Measurements from ENCODE around the gene APBB1IP.

Gene APBB1IP

DNA sequence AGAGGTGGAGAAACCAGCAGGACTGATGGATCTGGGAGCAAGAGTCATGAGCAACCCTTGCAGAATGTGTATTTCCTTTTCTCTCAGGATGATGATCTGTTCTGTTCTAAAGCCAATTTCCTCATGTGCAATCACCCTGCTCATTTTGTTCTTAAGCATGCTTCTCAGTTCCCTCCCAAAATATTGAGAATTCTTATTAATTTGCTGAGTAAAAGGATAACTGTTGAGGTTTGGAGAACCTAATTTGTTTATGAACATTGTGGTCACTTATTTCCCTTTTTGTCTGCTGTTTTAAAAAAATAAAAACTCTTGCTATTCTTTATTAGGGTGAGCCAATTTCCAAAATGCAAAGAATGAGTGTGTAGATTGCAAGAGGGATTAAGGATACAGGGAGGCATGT lies 106.8 kb downstream of the APBB1IP start:
- no peaks in the 10 kb centered on the region for H3K27me3 ChIP-seq (ENCODE audit: control insufficient read depth in 3 of 3, insufficient read depth in 3 of 3, low read depth in 1 of 3, low read length in 3 of 3)
- no peak overlapping the region for H2BK5ac ChIP-seq (ENCODE audit: low read length)
- no peak overlapping the region for H2AFZ ChIP-seq (ENCODE audit: low read length)
- no peak overlapping the region for H2AK5ac ChIP-seq (ENCODE audit: low read depth, low read length)
- H3K9ac ChIP-seq (ENCODE audit: low read depth, low read length, poor library complexity): no peak overlapping the region
- no peak overlapping the region for H4K91ac ChIP-seq (ENCODE audit: low read depth, low read length, poor library complexity)
- H3K4ac ChIP-seq (ENCODE audit: low read length): no peak overlapping the region
- no peak overlapping the region for H3K4me3 ChIP-seq (ENCODE audit: low read length in 2 of 2)
- H3K27ac ChIP-seq (replicated peaks; ENCODE audit: low read length): no peak overlapping the region
- H3K14ac ChIP-seq (ENCODE audit: low read length): no peak overlapping the region
- no peak overlapping the region for H2BK12ac ChIP-seq (ENCODE audit: low read length)
- no peak overlapping the region for H2BK120ac ChIP-seq (ENCODE audit: low read depth, low read length)
- no peak overlapping the region for H3K4me2 ChIP-seq (ENCODE audit: insufficient read depth, low read length, poor library complexity, severe bottlenecking)
- no peaks in the 10 kb centered on the region for H3K36me3 ChIP-seq (replicated peaks in 1 of 2; ENCODE audit: control insufficient read depth in 2 of 2, insufficient read depth in 2 of 2, low read length in 2 of 2)
- H3K18ac ChIP-seq (ENCODE audit: low read length): no peak overlapping the region
- peaks cover 2 to 3% of the 10 kb centered on the region in 2 donors for H3K4me1 ChIP-seq (ENCODE audit: control insufficient read depth in 2 of 2, insufficient read depth in 1 of 2, low read depth in 1 of 2, low read length in 2 of 2)
- H3K79me1 ChIP-seq (ENCODE audit: low read depth, low read length): no peaks in the 10 kb centered on the region
- no peak overlapping the region for H4K8ac ChIP-seq (ENCODE audit: low read depth, low read length)
- H3K23ac ChIP-seq (ENCODE audit: low read depth, low read length, poor library complexity): no peak overlapping the region
- DNase-seq (ENCODE audit: low spot score): no peak
- no peaks in the 10 kb centered on the region for H3K9me3 ChIP-seq (replicated peaks in 1 of 2; ENCODE audit: control insufficient read depth in 2 of 2, insufficient read depth in 1 of 2, low read depth in 1 of 2, low read length in 2 of 2)
- no peak overlapping the region for H2BK15ac ChIP-seq (ENCODE audit: low read length)

DNA sequence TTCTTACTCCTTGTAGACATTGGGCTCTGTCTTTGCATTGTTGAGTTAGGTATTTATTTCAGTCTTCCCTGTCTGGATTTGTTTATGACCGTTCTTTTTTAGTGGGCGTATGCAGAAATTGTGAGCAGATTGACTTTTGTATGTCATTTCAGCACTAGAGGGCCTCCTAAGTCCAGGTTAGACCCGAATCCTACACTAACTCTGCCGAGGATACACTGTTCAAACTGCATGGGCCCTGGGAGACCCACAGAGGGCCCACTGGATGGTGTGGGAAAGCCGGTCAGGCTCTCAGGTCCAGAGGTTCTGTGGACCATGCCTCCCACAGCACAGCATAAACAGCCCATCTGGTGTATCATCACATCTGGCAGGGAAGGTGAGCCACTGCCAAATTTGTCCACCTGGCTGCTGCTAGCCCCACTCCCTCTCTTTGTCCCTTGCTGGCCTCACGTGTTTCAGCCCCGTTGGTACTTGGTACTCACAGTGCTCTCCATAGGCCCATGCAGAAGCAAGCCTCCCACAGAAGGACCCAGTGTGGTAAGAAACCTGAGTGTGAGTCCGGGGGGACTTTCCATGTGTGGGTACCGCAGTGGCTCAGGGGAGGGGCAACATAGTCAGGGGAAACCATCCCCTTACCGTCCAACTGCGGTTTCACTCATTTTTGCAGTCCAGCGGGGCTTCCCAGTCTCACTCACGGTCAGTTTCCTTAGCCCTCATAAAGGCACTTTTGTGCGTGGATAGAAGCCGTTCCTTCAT lies 112.8 kb downstream of the APBB1IP start:
- no peaks in the 10 kb centered on the region for H3K36me3 ChIP-seq (replicated peaks in 1 of 2; ENCODE audit: control insufficient read depth in 2 of 2, insufficient read depth in 2 of 2, low read length in 2 of 2)
- H3K9ac ChIP-seq (ENCODE audit: low read depth, low read length, poor library complexity): no peak overlapping the region
- no peak overlapping the region for H3K4ac ChIP-seq (ENCODE audit: low read length)
- no peak overlapping the region for H2BK120ac ChIP-seq (ENCODE audit: low read depth, low read length)
- no peak overlapping the region for H2BK12ac ChIP-seq (ENCODE audit: low read length)
- no peak overlapping the region for H3K27ac ChIP-seq (replicated peaks; ENCODE audit: low read length)
- no peaks in the 10 kb centered on the region for H3K4me1 ChIP-seq (ENCODE audit: control insufficient read depth in 2 of 2, insufficient read depth in 1 of 2, low read depth in 1 of 2, low read length in 2 of 2)
- no peaks in the 10 kb centered on the region for H3K27me3 ChIP-seq (ENCODE audit: control insufficient read depth in 3 of 3, insufficient read depth in 3 of 3, low read depth in 1 of 3, low read length in 3 of 3)
- no peak overlapping the region for H2AK5ac ChIP-seq (ENCODE audit: low read depth, low read length)
- no peak overlapping the region for H3K14ac ChIP-seq (ENCODE audit: low read length)
- H3K4me2 ChIP-seq (ENCODE audit: insufficient read depth, low read length, poor library complexity, severe bottlenecking): no peak overlapping the region
- no CpG with 5 or more reads among the region's 15 CpGs for WGBS, 2 donors (ENCODE audit: extremely low coverage in 2 of 2, insufficient read length in 2 of 2, insufficient replicate concordance in 1 of 2)
- peak overlapping the region in 1 of 2 donors; percentile 1 for H3K4me3 ChIP-seq (ENCODE audit: low read length in 2 of 2)
- H2BK15ac ChIP-seq (ENCODE audit: low read length): no peak overlapping the region
- no peak overlapping the region for H2AFZ ChIP-seq (ENCODE audit: low read length)
- H2BK5ac ChIP-seq (ENCODE audit: low read length): no peak overlapping the region
- no peak overlapping the region for H3K18ac ChIP-seq (ENCODE audit: low read length)
- no peak overlapping the region for H4K91ac ChIP-seq (ENCODE audit: low read depth, low read length, poor library complexity)
- H3K23ac ChIP-seq (ENCODE audit: low read depth, low read length, poor library complexity): no peak overlapping the region
- peaks cover 0 to 7% of the 10 kb centered on the region in 2 donors for H3K9me3 ChIP-seq (replicated peaks in 1 of 2; ENCODE audit: control insufficient read depth in 2 of 2, insufficient read depth in 1 of 2, low read depth in 1 of 2, low read length in 2 of 2)
- no peak overlapping the region for H4K8ac ChIP-seq (ENCODE audit: low read depth, low read length)
- no peak for DNase-seq (ENCODE audit: low spot score)
- H3K79me1 ChIP-seq (ENCODE audit: low read depth, low read length): no peaks in the 10 kb centered on the region

- Histone ChIP-seq H3K27ac (replicated peaks; ENCODE audit: low read length) (no peak overlapping the region), H3K14ac (ENCODE audit: low read length) (no peak overlapping the region), H3K9ac (ENCODE audit: low read depth, low read length, poor library complexity) (no peak overlapping the region), H3K4me3 (ENCODE audit: low read length in 2 of 2) (no peak overlapping the region), H3K79me1 (ENCODE audit: low read depth, low read length) (no peaks in the 10 kb centered on the region), H3K9me3 (replicated peaks in 1 of 2; ENCODE audit: control insufficient read depth in 2 of 2, insufficient read depth in 1 of 2, low read depth in 1 of 2, low read length in 2 of 2) (peaks cover 0 to 7% of the 10 kb centered on the region in 2 donors), H2BK120ac (ENCODE audit: low read depth, low read length) (no peak overlapping the region), H2AK5ac (ENCODE audit: low read depth, low read length) (no peak overlapping the region), H3K4me1 (ENCODE audit: control insufficient read depth in 2 of 2, insufficient read depth in 1 of 2, low read depth in 1 of 2, low read length in 2 of 2) (no peaks in the 10 kb centered on the region), H3K27me3 (ENCODE audit: control insufficient read depth in 3 of 3, insufficient read depth in 3 of 3, low read depth in 1 of 3, low read length in 3 of 3) (no peaks in the 10 kb centered on the region), H2BK5ac (ENCODE audit: low read length) (no peak overlapping the region), H3K36me3 (replicated peaks in 1 of 2; ENCODE audit: control insufficient read depth in 2 of 2, insufficient read depth in 2 of 2, low read length in 2 of 2) (no peaks in the 10 kb centered on the region), H3K4me2 (ENCODE audit: insufficient read depth, low read length, poor library complexity, severe bottlenecking) (no peak overlapping the region), H2AFZ (ENCODE audit: low read length) (no peak overlapping the region), H4K8ac (ENCODE audit: low read depth, low read length) (no peak overlapping the region), H2BK15ac (ENCODE audit: low read length) (no peak overlapping the region), H3K18ac (ENCODE audit: low read length) (no peak overlapping the region), H4K91ac (ENCODE audit: low read depth, low read length, poor library complexity) (no peak overlapping the region), H3K23ac (ENCODE audit: low read depth, low read length, poor library complexity) (no peak overlapping the region), H2BK12ac (ENCODE audit: low read length) (no peak overlapping the region), H3K4ac (ENCODE audit: low read length) (no peak overlapping the region)
- no CpG with 5 or more reads among the region's 5 CpGs for WGBS, 2 donors (ENCODE audit: extremely low coverage in 2 of 2, insufficient read length in 2 of 2, insufficient replicate concordance in 1 of 2)
- DNase-seq (ENCODE audit: low spot score): no peak
Measured at GRCh38 chr10:26554246-26554645, 116.1 kb downstream of the APBB1IP start.

DNA sequence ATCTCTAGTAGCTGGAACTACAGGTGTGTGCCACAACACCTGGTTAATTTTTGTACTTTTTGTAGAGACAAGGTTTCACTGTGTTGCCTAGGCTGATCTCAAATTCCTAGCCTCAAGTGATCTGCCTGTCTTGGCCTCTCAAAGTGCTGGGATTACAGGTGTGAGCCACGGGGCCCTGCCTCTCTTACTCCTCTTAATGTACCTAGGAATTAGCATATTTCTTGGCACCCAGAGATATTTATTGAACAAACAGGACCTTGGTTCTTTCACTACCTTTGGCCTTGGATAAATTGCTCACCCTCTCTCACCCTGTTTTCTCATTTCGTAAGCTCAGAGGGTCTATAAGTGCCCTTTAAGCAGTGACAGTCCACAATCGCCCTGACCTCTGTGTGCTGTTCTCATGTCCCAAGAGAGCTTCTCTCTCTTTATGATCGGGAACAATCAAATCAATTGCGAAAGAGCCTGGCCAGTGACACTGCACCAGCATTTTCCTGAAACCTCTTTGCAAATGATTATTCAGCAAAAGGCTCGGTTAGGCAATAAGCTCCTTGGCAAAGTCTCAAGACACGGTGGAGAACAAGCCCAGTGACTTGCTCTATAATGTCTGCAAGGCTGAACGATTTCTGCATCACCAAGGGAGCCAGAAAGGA lies 117.7 kb downstream of the APBB1IP start:
- H3K18ac ChIP-seq (ENCODE audit: low read length): no peak overlapping the region
- no peak overlapping the region for H4K91ac ChIP-seq (ENCODE audit: low read depth, low read length, poor library complexity)
- no peaks in the 10 kb centered on the region for H3K79me1 ChIP-seq (ENCODE audit: low read depth, low read length)
- H3K4ac ChIP-seq (ENCODE audit: low read length): no peak overlapping the region
- H2BK12ac ChIP-seq (ENCODE audit: low read length): no peak overlapping the region
- no peak overlapping the region for H4K8ac ChIP-seq (ENCODE audit: low read depth, low read length)
- H3K9me3 ChIP-seq (replicated peaks in 1 of 2; ENCODE audit: control insufficient read depth in 2 of 2, insufficient read depth in 1 of 2, low read depth in 1 of 2, low read length in 2 of 2): peaks cover 0 to 5% of the 10 kb centered on the region in 2 donors
- no peak for DNase-seq (ENCODE audit: low spot score)
- H2BK15ac ChIP-seq (ENCODE audit: low read length): no peak overlapping the region
- no peaks in the 10 kb centered on the region for H3K27me3 ChIP-seq (ENCODE audit: control insufficient read depth in 3 of 3, insufficient read depth in 3 of 3, low read depth in 1 of 3, low read length in 3 of 3)
- no peaks in the 10 kb centered on the region for H3K36me3 ChIP-seq (replicated peaks in 1 of 2; ENCODE audit: control insufficient read depth in 2 of 2, insufficient read depth in 2 of 2, low read length in 2 of 2)
- no peaks in the 10 kb centered on the region for H3K4me1 ChIP-seq (ENCODE audit: control insufficient read depth in 2 of 2, insufficient read depth in 1 of 2, low read depth in 1 of 2, low read length in 2 of 2)
- H3K4me3 ChIP-seq (ENCODE audit: low read length in 2 of 2): no peak overlapping the region
- H2AFZ ChIP-seq (ENCODE audit: low read length): no peak overlapping the region
- no peak overlapping the region for H2BK120ac ChIP-seq (ENCODE audit: low read depth, low read length)
- H2BK5ac ChIP-seq (ENCODE audit: low read length): no peak overlapping the region
- no peak overlapping the region for H3K4me2 ChIP-seq (ENCODE audit: insufficient read depth, low read length, poor library complexity, severe bottlenecking)
- no peak overlapping the region for H2AK5ac ChIP-seq (ENCODE audit: low read depth, low read length)
- no peak overlapping the region for H3K23ac ChIP-seq (ENCODE audit: low read depth, low read length, poor library complexity)
- H3K27ac ChIP-seq (replicated peaks; ENCODE audit: low read length): no peak overlapping the region
- WGBS, 2 donors (ENCODE audit: extremely low coverage in 2 of 2, insufficient read length in 2 of 2, insufficient replicate concordance in 1 of 2): no CpG with 5 or more reads among the region's 8 CpGs
- H3K9ac ChIP-seq (ENCODE audit: low read depth, low read length, poor library complexity): no peak overlapping the region
- H3K14ac ChIP-seq (ENCODE audit: low read length): no peak overlapping the region
